HG03139 (cell line): ENCODE results near the gene F2RL3.

Experiments used
- ATAC-seq: cut with Tn5 transposase; IDR thresholded peaks from one replicate; pipeline ENCODE4 v1.9.1; 2021; ENCODE audit not compliant: unreplicated experiment

Gene F2RL3

GRCh38 chr19:16888629-16889365, at the start of gene F2RL3:
TSS of gene F2RL3 (plus strand) at chr19:16888999. CDS start at chr19:16889190, 191 bp downstream.
- ATAC-seq = no peak

DNA sequence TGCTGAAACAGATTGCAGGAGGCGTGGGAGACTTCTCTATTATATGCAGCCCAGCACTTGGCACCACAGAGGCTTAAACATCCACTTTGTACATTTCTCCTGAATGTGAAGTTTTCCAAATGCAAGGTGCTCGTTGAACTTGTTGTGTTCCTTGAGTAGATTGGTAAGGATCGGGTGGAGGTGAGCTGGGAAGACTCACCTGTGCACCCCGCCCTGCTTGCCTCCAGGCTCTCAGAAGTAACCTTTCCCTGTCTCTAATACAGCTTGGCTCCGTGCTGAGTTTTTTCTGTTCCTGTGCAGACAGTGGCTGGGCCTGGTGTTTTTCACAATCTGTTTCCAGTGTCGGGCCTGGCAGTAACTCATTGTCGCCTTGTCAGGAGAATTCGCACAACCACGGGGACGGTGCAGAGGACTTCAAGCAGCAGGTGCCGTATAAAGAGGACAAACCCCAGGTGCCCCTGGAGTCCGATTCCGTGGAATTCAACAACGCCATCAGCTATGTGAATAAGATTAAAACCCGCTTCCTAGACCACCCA, 47.3 kb upstream of the F2RL3 start:
- no peak for ATAC-seq

GRCh38 chr19:16846901-16847300, 41.9 kb upstream of the F2RL3 start:
- ATAC-seq = no peak

- no peak for ATAC-seq
Measured at GRCh38 chr19:16847430-16847829, 41.4 kb upstream of the F2RL3 start.

DNA sequence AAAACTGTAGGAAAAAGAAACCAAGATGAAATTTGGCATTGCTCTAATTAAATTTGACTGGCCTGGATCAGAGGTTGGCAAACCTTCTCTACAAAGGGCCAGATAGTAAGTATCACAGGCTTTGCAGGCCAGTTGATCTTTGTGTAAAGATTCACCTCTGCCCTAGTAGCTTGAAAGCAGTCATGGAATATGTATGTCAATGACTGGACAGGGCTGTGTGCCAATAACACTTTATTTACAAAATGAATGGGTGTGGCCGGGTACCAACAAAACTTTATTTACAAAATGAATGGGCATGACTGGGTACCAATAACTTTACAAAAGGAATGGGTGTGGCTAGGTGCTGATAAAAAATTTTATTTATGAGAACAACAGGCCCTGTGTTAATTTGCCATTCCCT, 39.6 kb upstream of the F2RL3 start:
- ATAC-seq = no peak

- ATAC-seq = no peak
Measured at GRCh38 chr19:16850133-16850532, 38.7 kb upstream of the F2RL3 start.

GRCh38 chr19:16851031-16851712, 37.6 kb upstream of the F2RL3 start:
- ATAC-seq = no peak

- no peak for ATAC-seq
Measured at GRCh38 chr19:16853066-16853465, 35.7 kb upstream of the F2RL3 start.

- ATAC-seq = no peak
Measured at GRCh38 chr19:16856091-16856490, 32.7 kb upstream of the F2RL3 start.

GRCh38 chr19:16859626-16860025, 29.2 kb upstream of the F2RL3 start:
- ATAC-seq = no peak

- ATAC-seq = no peak
Measured at GRCh38 chr19:16860118-16860517, 28.7 kb upstream of the F2RL3 start.

GRCh38 chr19:16861011-16861410, 27.8 kb upstream of the F2RL3 start:
- no peak for ATAC-seq

DNA sequence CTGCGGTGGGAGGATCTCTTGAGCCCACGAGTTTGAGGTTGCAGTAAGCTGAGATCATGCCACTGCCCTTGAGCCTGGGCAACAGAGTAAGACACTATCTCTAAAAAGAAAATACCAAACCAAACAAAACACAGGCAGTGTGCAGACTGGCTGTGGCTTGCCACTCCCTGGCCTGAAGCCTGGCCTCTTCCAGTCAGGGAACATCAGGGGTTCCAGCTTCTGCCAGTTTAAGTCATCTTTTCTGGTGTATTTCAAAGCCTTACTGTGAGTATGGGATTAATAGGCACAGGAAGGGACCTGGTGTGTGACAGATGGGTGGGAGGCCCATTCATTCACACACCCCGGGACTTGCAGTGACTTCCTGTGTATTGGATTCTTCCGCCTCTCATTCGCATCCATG, 27.0 kb upstream of the F2RL3 start:
- no peak for ATAC-seq

DNA sequence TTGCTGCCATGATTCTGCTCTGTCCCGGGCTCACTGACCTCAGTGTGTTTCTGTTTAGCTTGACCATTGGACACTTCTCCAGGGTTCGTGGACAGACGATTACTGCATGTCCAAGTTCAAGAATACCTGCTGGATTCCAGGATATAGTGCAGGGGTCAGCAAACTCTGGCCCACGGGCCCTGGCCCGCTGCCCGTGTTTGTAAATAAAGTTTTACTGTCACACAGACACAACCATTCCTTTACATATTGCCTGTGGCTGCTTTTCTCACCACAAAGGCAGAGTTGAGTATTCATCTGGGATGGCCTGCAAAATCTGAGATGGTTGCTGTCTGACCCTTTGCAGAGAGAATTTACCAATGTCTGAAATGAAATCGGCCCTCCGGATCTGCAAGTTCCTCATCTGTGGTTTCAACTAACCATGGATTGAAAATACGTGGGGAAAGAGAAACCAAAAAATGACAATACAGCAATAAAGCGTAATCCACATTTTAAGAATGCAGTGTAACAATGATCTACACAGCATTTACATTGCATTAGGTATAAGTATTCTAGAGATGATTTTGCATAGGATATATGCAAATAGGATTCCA, 25.9 kb upstream of the F2RL3 start:
- ATAC-seq = no peak

GRCh38 chr19:16867211-16867610, 21.6 kb upstream of the F2RL3 start:
- no peak for ATAC-seq

- ATAC-seq = no peak
Measured at GRCh38 chr19:16868423-16869130, 20.2 kb upstream of the F2RL3 start.

GRCh38 chr19:16869331-16869972, 19.3 kb upstream of the F2RL3 start:
- ATAC-seq = no peak

DNA sequence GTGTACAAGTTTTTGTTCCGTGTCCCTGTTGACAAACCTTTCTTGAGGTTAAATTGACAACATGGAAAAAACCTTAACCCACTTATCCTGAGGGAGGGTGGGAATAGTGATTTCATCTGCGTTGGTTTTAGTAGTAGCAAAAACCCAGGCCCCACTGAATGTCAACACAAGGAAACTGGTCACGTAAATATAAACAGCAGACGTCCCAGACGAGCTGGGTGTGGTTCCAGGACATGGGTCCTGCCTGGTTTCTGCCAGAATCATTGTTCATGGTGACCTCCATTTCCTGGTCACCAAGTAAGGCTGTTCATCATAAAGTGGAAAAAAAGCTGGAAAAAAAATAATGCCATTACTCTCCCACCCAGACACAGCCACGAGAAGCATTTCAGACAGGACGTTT, 16.9 kb upstream of the F2RL3 start:
- no peak for ATAC-seq

- no peak for ATAC-seq
Measured at GRCh38 chr19:16872728-16873127, 16.1 kb upstream of the F2RL3 start.

GRCh38 chr19:16873594-16873993, 15.2 kb upstream of the F2RL3 start:
- no peak for ATAC-seq
